Measurements from ENCODE around the gene PLEKHG3.

DNA sequence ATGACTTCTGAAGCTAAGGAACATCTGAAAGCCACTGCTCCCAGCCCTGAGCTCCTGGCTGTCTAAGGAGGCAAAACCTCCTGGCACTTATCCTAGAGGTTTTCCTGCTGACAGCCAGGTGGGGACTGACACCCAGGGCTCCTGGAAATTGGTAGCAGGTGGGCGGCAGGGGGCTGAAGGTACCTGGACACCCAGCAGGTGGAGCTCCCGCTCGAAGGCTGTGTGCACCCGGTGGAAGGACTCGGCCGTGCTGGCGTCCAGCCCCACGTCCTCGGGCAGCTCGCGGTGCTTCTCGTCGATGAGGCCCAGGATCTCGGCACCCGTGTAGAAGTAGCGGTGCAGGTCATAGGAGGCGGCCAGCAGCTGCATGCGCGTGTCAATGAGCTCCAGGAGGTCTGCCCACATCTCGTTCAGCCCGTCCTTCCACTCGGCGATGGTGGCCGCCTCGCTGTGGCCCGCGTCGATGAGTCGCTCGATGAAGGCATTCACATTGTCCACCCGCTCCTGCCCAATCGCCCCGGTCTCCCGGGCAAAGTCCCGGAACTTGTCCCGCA, 68.2 kb downstream of the PLEKHG3 start:
- TF ChIP-seq, protein P1, sequence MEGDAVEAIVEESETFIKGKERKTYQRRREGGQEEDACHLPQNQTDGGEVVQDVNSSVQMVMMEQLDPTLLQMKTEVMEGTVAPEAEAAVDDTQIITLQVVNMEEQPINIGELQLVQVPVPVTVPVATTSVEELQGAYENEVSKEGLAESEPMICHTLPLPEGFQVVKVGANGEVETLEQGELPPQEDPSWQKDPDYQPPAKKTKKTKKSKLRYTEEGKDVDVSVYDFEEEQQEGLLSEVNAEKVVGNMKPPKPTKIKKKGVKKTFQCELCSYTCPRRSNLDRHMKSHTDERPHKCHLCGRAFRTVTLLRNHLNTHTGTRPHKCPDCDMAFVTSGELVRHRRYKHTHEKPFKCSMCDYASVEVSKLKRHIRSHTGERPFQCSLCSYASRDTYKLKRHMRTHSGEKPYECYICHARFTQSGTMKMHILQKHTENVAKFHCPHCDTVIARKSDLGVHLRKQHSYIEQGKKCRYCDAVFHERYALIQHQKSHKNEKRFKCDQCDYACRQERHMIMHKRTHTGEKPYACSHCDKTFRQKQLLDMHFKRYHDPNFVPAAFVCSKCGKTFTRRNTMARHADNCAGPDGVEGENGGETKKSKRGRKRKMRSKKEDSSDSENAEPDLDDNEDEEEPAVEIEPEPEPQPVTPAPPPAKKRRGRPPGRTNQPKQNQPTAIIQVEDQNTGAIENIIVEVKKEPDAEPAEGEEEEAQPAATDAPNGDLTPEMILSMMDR (conservative IDR thresholded peaks at IDR 0.05), result 0 out of 2 replicates have a peak, but pooled peaks have one; percentile 29
- TF ChIP-seq EZH2 (IDR thresholded peaks at IDR 0.05; ENCODE audit: low read depth), result no peak
